ENCODE results near the gene FAM53B.
A peak's percentile ranks its signal among the peaks of the same experiment; 100 is the strongest.
"Not testable (repeated sequence)": the region's sequence is repeated elsewhere in the genome, so short reads cannot be mapped to it uniquely, and the experiment has no call there.

Gene FAM53B, protein sequence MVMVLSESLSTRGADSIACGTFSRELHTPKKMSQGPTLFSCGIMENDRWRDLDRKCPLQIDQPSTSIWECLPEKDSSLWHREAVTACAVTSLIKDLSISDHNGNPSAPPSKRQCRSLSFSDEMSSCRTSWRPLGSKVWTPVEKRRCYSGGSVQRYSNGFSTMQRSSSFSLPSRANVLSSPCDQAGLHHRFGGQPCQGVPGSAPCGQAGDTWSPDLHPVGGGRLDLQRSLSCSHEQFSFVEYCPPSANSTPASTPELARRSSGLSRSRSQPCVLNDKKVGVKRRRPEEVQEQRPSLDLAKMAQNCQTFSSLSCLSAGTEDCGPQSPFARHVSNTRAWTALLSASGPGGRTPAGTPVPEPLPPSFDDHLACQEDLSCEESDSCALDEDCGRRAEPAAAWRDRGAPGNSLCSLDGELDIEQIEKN

DNA sequence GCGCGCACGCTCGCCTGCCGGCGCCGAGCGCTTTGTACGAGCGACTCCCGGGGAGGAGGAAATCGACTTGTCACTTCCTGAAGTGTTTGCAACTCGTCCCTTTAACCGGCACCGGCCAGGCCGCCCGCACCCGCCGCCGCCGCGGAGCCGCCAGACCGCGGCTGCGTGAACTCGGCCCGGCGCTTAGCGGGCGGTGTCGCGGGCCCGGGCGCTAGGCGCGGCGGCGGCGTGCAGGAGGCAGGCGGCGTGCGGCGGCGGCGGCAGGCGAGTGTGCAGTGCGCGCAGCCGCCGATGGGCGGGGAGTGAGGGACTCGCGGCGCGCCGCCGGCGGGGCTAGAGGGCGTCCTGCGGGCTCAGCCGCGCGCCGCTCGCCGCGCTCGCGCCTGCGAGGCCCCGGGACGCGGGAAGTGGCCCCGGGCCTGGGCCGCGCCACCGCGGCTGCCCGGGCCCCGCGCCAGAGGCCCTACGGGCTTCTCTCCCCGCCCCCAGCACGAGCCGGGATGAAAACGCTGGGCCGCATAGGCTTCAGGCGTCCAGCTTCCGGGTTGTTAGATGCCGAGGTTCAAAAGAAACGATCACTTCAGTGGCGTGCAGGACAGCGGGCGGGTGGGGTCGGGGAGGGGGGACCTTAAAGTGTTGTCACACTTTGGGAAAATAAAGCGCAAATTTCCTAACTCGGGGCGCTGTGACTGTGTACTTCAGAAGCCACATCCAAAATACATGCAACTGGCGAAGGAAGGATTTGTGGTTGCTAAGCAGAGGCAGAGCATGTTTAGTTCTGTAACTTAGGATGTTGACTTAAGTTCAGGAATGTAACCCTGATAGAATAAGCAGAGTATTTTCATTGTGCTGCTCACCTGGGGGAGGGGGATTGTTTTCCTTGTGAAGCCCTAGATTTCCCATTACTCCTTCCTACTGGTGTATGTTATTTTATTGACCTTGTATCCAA lies at the start of gene FAM53B:
TSS of gene FAM53B (minus strand) at position 277 of the 949 bp plus-strand sequence. CDS start 37,665 bp downstream, outside the sequence.
- TF ChIP-seq, protein P1, sequence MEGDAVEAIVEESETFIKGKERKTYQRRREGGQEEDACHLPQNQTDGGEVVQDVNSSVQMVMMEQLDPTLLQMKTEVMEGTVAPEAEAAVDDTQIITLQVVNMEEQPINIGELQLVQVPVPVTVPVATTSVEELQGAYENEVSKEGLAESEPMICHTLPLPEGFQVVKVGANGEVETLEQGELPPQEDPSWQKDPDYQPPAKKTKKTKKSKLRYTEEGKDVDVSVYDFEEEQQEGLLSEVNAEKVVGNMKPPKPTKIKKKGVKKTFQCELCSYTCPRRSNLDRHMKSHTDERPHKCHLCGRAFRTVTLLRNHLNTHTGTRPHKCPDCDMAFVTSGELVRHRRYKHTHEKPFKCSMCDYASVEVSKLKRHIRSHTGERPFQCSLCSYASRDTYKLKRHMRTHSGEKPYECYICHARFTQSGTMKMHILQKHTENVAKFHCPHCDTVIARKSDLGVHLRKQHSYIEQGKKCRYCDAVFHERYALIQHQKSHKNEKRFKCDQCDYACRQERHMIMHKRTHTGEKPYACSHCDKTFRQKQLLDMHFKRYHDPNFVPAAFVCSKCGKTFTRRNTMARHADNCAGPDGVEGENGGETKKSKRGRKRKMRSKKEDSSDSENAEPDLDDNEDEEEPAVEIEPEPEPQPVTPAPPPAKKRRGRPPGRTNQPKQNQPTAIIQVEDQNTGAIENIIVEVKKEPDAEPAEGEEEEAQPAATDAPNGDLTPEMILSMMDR (IDR thresholded peaks at IDR 0.05; ENCODE audit: control insufficient read depth, insufficient read depth, low read depth, low read length, missing control alignments), result no peak
- H3K4me3 ChIP-seq (ENCODE audit: control insufficient read depth, low read depth, low read length), result peak within 1 kb of the TSS; percentile 54
- DNase-seq (ENCODE audit: low read depth), result no peak

DNA sequence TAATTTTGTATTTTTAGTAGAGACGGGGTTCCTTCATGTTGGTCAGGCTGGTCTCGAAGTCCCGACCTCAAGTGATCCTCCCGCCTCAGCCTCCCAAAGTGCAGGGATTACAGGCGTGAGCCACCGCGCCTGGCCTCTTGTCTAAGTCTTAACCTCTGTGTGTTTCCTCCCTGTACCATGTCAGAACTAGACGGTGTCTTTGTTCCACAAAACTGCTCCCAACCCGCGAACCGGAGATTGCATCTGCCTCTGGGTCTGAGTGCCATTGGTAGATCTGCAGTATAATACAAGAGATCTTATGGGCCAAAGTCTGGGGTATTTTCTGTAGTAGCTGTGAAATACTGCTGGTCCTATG lies 48.8 kb upstream of the FAM53B start:
- no peak overlapping the region for H3K4me3 ChIP-seq (ENCODE audit: control insufficient read depth, low read depth, low read length)
- no peak for DNase-seq (ENCODE audit: low read depth)
- TF ChIP-seq, protein P1 (IDR thresholded peaks at IDR 0.05; ENCODE audit: control insufficient read depth, insufficient read depth, low read depth, low read length, missing control alignments), result no peak

DNA sequence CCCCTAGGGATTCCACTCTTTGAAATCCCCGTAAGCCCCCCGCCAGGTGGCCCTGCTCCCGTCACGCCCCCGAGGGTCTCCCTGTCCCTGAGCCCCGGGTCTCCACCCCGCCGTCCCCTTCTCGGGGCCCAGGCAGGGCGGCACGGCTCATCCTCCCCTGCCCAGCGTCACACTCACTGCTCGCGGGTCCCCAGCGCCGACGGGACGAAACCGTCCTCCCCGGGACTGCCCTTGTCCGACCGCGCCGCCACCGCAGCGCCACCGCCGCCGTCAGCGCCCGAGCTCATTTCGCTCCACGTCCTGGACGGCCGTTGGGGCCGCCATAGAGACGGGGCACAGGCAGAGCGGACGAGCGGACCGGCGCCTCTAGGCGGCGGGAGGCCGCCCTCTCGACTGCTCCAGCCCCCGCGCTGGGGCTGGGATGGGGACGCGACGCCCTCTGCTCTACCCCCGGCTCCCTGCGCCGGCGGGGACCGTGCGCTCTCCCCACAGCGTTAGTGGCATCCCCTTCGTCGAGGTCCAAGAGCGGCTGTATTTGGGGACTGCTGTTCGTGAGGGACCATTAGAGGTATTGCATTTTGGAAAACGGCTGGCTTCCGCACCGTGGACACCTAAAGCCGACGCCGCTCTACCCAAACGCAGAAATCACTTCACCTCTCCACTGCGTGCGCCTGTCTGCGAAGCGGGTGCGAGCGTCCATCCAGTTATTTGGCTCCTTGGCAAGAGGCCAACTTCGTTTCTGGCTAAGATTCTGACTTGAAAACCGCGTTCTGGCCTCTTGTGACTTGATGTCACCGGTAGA lies 47.6 kb upstream of the FAM53B start, which contains the start of gene EEF1AKMT2:
TSS of gene EEF1AKMT2 (minus strand) at position 341 of the 802 bp plus-strand sequence. CDS start at position 287, 54 bp downstream.
- TF ChIP-seq, protein P1 (IDR thresholded peaks at IDR 0.05; ENCODE audit: control insufficient read depth, insufficient read depth, low read depth, low read length, missing control alignments), result no peak
- peak; percentile 46 for DNase-seq (ENCODE audit: low read depth)
- H3K4me3 ChIP-seq (ENCODE audit: control insufficient read depth, low read depth, low read length), result peak within 1 kb of the TSS; percentile 45

DNA sequence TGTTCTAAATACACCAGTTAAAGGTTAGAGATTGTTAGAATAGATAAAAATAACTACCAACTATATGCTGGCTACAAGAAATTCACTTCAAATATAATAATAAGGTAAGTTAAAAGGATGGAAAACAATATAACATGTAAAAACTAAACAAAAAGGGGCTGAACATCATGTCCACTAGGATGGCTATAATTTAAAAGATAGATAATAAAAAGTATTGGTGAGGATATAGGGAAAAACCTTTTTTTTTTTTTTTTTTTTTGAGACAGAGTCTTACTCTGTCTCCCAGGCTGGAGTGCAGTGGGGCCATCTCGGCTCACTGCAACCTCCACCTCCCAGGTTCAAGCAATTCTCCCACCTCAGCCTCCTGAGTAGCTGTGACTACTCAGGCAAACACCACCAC lies 38.7 kb upstream of the FAM53B start:
- H3K4me3 ChIP-seq (ENCODE audit: control insufficient read depth, low read depth, low read length); DNase-seq (ENCODE audit: low read depth): not testable (repeated sequence)

DNA sequence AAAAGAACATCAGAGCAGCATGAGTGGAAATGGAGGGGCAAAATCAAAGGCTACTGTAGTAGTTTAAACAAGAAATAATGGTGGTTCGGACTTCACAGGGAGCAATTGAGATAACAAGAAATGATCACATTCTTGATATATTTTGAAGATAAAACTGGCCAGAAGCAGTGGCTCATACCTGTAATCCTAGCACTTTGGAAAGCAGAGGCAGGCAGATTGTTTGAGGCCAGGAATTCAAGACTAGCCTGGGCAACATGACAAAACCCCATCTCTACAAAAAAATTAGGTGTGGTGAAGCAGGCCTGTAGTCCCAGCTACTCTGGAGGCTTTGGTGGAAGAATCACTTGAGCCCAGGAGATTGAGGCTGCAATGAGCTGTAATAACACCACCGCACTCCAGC lies 24.6 kb upstream of the FAM53B start:
- TF ChIP-seq, protein P1 (IDR thresholded peaks at IDR 0.05; ENCODE audit: control insufficient read depth, insufficient read depth, low read depth, low read length, missing control alignments), result no peak
- DNase-seq (ENCODE audit: low read depth), result no peak
- no peak overlapping the region for H3K4me3 ChIP-seq (ENCODE audit: control insufficient read depth, low read depth, low read length)

DNA sequence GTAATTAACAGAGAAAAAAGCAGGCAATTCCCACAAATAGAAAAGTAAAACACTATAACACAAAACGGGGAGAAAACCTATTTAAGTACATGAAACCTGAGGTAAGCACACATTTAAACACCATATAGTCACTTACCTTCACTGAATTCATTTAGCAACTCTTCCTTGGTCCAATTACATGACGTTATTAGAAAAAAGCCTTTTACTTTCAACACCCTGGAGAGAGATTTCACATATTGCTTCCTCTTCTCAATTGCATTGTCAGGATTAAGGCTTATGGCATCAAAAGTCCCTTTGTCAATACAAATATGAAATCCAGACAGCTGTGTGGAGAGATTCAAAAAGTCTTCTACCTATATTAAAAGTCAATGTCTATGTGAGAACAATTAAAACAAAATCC lies 21.1 kb upstream of the FAM53B start:
- TF ChIP-seq, protein P1 (IDR thresholded peaks at IDR 0.05; ENCODE audit: control insufficient read depth, insufficient read depth, low read depth, low read length, missing control alignments), result no peak
- DNase-seq (ENCODE audit: low read depth), result no peak
- H3K4me3 ChIP-seq (ENCODE audit: control insufficient read depth, low read depth, low read length), result no peak overlapping the region
